ENCODE results near the gene GOLGB1. TPM values are rescaled to one million over a fixed set of nuclear protein-coding genes. Genes with fewer than 3 reads are reported as not detected.

GOLGB1 gene
- total RNA-seq, 1 donor from 2014 or later: 44.7 TPM

- DNase-seq: no peak
- intact Hi-C loops (cut with micrococcal nuclease): no loop called here
- ChIA-PET POLR2A (no interaction called here), CTCF (no interaction called here)
- Mint-ChIP-seq H3K4me1 (peaks cover 5% of the 10 kb centered on the region), H3K27me3 (no peaks in the 10 kb centered on the region), H3K27ac (no peak overlapping the region), H3K36me3 (ENCODE audit: low read depth) (peaks cover 43% of the 10 kb centered on the region), H3K4me3 (no peak overlapping the region), H3K9me3 (no peaks in the 10 kb centered on the region)
- no peak for TF ChIP-seq CTCF (IDR thresholded peaks at IDR 0.05)
- no peak for ATAC-seq (ENCODE audit: low read depth)
Observed at GRCh38 chr3:121730940-121731687, 18.4 kb downstream of the GOLGB1 start.

GRCh38 chr3:121724130-121724529, 25.4 kb downstream of the GOLGB1 start:
- H3K27me3 Mint-ChIP-seq: no peaks in the 10 kb centered on the region
- H3K36me3 Mint-ChIP-seq (ENCODE audit: low read depth): peaks cover 82% of the 10 kb centered on the region
- H3K27ac Mint-ChIP-seq: no peak overlapping the region
- DNase-seq (no peak), ATAC-seq (ENCODE audit: low read depth) (no peak)
- H3K9me3 Mint-ChIP-seq: no peaks in the 10 kb centered on the region
- H3K4me3 Mint-ChIP-seq: no peak overlapping the region
- peaks cover 8% of the 10 kb centered on the region for H3K4me1 Mint-ChIP-seq
- intact Hi-C loops (cut with micrococcal nuclease): no loop called here
- POLR2A ChIA-PET: no interaction called here
- TF ChIP-seq CTCF (IDR thresholded peaks at IDR 0.05): no peak
- CTCF ChIA-PET: no interaction called here

GRCh38 chr3:121723485-121723884, 26.1 kb downstream of the GOLGB1 start:
- intact Hi-C loops (cut with micrococcal nuclease): no loop called here
- no peak for TF ChIP-seq CTCF (IDR thresholded peaks at IDR 0.05)
- ChIA-PET CTCF (no interaction called here), POLR2A (no interaction called here)
- Mint-ChIP-seq H3K36me3 (ENCODE audit: low read depth) (peaks cover 78% of the 10 kb centered on the region), H3K4me3 (no peak overlapping the region), H3K27ac (no peak overlapping the region), H3K27me3 (no peaks in the 10 kb centered on the region), H3K4me1 (peaks cover 9% of the 10 kb centered on the region), H3K9me3 (no peaks in the 10 kb centered on the region)
- no peak for ATAC-seq (ENCODE audit: low read depth)
- DNase-seq: no peak

- Mint-ChIP-seq H3K27me3 (no peaks in the 10 kb centered on the region), H3K27ac (no peak overlapping the region), H3K9me3 (no peaks in the 10 kb centered on the region), H3K36me3 (ENCODE audit: low read depth) (peaks cover 78% of the 10 kb centered on the region), H3K4me1 (peaks cover 10% of the 10 kb centered on the region), H3K4me3 (no peak overlapping the region)
- intact Hi-C loops (cut with micrococcal nuclease): no loop called here
- POLR2A ChIA-PET: no interaction called here
- CTCF ChIA-PET: no interaction called here
- no peak for TF ChIP-seq CTCF (IDR thresholded peaks at IDR 0.05)
- DNase-seq (no peak), ATAC-seq (ENCODE audit: low read depth) (no peak)
Observed at GRCh38 chr3:121722411-121722810, 27.1 kb downstream of the GOLGB1 start.

- ChIA-PET POLR2A (interaction anchor here (0.8 kb wide), 1 partner anchor 59 kb away, joined by 3 read pairs; the partner anchor contains the start of gene HCLS1), CTCF (no interaction called here)
- intact Hi-C loops (cut with micrococcal nuclease): no loop called here
- no peak overlapping the region for H3K27ac Mint-ChIP-seq
- no peaks in the 10 kb centered on the region for H3K27me3 Mint-ChIP-seq
- no peak for TF ChIP-seq CTCF (IDR thresholded peaks at IDR 0.05)
- H3K4me3 Mint-ChIP-seq: no peak overlapping the region
- no peak for DNase-seq
- peaks cover 83% of the 10 kb centered on the region for H3K36me3 Mint-ChIP-seq (ENCODE audit: low read depth)
- no peak for ATAC-seq (ENCODE audit: low read depth)
- H3K9me3 Mint-ChIP-seq: no peaks in the 10 kb centered on the region
- peaks cover 10% of the 10 kb centered on the region for H3K4me1 Mint-ChIP-seq
Observed at GRCh38 chr3:121720163-121720562, 29.4 kb downstream of the GOLGB1 start.

All from activated B cell treated with CpG ODN at 0.5 μM for 24 hours (primary cell).